T-helper 1 cell treated with Interleukin-12 subunit alpha and Interleukin-12 subunit beta and Interleukin-4 antibody, amounts not matched to agents 30 ng/mL and 1 ng/mL, for 36 hours (primary cell): ENCODE data around the gene GPR37L1. TPM values are rescaled to one million over a fixed set of nuclear protein-coding genes. Genes with fewer than 3 reads are reported as not detected.

Experiments
- intact Hi-C: fragments of 100-400 bp; cut with micrococcal nuclease; formaldehyde crosslinking; loops from one replicate; pipeline ENCODE4 v1.15.1; 2024
- total RNA-seq: library from RNA; stranded (reverse); gene quantifications from 2 replicates; pipeline ENCODE4 v1.2.3, GENCODE V29; 2022

GPR37L1 gene, protein sequence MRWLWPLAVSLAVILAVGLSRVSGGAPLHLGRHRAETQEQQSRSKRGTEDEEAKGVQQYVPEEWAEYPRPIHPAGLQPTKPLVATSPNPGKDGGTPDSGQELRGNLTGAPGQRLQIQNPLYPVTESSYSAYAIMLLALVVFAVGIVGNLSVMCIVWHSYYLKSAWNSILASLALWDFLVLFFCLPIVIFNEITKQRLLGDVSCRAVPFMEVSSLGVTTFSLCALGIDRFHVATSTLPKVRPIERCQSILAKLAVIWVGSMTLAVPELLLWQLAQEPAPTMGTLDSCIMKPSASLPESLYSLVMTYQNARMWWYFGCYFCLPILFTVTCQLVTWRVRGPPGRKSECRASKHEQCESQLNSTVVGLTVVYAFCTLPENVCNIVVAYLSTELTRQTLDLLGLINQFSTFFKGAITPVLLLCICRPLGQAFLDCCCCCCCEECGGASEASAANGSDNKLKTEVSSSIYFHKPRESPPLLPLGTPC
- not detected in 2 replicates for total RNA-seq

DNA sequence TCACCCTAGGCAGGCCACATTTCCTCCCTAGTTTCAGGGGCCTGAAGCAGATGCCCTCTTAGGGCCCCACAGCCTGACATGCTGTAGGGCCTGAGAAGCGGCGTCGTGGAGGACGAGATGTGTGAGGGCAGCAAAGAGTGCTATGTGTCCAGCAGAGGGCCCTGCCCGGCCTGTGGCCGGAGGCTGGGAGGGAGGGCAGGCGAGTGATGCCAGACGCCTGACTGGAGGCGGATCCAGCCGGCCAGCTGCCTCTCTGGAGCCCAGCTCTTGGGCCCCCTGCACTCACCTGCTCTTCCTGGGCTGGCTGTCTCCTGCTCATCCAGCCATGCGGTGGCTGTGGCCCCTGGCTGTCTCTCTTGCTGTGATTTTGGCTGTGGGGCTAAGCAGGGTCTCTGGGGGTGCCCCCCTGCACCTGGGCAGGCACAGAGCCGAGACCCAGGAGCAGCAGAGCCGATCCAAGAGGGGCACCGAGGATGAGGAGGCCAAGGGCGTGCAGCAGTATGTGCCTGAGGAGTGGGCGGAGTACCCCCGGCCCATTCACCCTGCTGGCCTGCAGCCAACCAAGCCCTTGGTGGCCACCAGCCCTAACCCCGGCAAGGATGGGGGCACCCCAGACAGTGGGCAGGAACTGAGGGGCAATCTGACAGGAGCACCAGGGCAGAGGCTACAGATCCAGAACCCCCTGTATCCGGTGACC lies at the start of gene GPR37L1:
TSS of gene GPR37L1 (plus strand) at position 279 of the 697 bp plus-strand sequence. CDS start at position 326, 47 bp downstream.
- intact Hi-C loops, result no loop called here

DNA sequence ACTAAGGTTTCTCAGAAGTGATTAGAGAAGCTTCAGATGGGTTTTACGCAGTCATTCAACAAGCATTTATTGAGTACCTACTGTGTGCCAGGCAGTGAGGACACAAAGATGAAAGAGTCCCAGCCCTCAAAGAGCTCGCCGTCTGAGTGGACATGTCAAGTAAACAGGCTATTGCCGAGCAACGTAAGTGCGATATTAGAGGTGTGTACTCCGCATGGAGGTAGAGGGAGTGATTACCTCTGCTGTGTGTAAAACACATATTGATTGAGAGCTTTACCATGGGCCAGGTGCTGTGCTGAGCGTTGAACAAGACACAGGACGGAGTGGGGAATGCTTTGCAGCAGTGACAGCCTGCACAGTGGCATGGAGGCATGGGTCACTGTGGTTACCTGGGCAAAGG lies 49.5 kb upstream of the GPR37L1 start:
- intact Hi-C loops, result no loop called here

DNA sequence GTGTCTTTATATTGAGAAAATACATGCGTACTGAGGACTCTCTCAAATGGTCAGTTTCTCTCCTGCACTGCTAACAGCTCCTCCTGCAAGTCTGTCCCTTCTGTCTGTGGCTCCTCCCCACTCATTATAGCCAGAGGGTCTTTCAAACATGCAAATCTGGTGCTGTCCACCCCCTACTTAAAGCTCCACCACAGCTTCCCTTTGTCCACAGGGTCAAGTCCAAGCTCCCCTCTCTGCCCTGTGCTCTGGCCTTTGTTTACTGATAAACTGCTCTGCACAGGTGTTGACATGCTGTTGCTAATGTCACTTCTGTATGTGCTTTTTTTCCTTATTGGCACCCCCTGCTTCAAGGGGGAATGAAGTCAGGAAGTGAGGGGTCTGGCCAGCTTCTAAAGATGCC lies 47.7 kb upstream of the GPR37L1 start:
- intact Hi-C loops, result no loop called here

DNA sequence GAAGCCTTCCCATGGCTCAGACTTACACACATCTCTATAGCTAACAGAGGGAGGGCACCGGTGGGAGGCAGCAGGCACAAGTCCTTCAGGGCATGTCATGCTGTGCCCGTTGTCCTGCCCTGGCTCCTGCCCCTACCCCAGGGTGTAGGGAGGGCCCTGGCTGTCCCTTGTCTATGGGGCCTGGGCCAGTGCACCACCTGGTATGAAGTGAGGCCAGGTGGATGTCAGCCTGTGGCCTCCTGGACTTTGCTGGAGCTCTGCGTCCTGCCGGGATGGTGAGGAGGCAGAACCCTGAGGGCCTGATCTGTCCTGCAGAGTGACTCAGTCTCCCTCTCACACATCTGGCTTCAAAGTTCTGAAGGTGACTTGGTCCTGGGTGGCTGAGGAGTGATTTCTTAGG lies 47.3 kb upstream of the GPR37L1 start:
- intact Hi-C loops, result no loop called here

DNA sequence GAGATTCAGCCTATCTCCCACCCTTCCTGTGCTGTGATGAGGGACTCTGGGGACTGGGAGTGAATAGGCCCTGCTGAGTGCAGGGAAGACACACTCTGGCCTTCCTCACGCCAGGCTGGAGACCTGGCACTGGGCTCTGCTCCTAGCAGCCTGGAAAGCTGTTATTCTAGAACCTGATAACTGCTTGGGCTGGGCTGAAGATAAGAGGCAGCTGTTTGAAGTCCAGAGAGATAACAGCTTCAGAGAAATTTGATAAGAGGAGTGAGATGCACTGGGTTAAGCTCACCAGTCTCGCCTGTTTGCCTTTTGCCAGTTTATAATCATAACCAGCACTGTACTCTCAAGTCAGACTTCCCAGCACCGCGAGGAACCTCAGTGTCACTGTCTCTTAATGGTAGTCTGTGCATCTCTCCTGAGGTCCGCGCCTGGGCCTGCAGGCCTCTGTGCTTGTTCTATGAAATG lies 46.6 kb upstream of the GPR37L1 start:
- intact Hi-C loops, result no loop called here

DNA sequence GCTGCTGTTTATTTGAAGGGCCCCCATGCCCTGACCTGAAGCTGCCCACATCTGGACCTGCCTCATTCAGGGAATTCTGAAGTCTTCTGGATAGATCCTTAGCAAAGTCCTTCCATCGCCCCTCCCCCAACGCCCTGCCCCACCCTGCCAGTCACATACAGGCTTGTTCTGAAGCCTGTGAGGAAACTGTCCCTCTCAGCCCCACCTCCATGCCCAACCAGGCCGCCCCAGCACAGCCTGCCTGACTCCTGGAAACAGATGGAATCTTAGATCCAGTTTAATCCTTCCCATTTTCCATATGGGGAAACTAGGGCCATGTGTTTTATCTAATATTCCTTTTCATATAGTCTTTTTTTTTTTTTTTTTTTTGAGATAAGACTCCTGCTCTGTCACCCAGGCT lies 44.5 kb upstream of the GPR37L1 start:
- intact Hi-C loops, result no loop called here

DNA sequence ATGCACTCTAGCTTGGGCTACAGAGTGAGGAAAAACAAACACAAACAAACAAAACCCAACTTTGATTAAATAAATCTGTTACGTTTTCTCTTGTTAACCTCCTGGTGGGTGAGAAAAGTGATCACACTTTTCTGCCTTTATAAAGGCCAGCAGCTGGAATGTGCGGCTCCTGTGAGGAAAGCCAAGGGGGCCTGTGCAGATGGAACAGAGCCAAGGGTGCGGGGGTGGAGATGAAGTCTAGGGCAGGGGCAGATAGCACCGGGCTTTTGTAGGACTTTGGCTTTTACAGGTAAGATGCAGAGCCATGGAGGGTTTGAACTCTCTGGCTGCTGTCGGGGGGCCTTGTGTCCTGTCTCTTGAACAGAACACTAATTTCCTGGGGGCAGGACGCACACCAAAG lies 40.7 kb upstream of the GPR37L1 start:
- intact Hi-C loops, result no loop called here

DNA sequence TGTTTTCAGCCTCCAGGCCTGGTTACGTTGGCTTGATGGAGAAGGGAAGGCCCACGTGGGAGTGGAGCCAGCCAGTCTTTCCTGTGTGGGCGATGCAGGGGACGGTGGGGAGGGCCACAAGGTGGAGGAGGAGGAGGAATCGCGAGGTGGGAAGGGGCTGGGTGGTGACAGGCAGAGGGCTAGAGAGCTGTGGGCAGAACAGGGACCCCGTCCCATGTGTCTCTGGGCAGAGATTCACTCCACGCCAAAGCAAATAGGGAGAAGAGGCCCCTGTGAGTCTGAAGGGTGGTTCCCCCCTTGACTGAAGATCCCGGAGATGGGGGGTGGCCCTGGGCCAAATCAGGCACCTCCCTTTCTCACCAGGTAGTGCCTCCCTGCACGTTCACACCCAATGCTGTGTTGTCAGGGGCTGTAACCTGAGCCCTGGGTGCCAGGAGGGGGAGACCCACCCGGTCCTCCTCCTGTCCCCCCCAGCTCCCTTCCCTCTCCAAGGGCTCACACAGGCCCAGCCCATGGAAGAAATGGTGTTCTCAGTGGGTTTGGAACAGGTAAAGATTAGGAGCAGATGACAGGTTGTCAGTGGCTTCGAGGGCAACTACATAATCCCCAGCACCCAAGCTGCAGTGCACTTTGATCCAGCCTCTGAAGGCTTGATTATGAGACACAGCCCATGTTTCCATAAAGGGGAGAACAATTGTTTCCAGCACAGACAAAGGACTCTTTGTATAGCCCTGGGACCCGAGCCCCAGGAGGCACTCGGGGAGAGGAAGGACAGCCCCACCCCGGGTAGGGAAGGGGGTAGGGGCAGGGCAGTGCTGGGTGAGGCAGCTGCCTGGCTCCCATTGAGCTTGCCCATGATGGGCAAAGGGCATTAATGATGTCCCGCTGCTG lies 37.7 kb upstream of the GPR37L1 start:
- intact Hi-C loops, result no loop called here

DNA sequence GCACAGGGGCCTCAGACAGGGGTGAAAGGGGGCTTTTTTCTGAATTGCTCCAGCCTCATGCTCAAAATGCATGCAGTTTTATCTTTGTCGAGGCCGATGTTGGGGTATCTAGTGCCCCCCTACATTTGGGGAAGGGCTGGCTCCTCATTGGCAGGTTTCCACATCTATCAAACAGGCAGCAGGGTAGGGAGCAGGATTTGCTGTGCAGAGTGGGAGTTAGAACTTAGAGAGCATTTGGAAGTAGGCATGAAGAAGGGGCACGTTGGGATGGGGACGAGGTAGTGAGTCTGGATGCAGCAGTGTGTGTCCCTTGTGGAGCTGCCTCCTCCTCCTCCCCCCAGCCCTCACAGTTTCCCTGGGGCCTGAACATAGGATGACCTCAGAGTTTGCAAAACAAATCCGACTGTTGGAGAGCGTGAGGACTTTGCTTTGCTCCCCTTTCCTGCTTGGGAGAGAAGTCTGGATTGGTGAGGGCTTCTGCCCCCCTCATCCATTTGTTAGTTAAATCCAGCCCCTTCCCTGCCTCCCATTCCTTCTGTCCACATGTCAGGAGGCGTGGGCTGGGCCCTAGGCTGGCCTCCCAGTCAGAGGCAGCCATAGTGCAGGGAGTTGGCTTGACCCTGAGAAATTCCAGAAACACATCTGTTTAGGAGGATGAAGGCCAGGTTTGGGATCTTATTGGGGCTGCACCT lies 36.9 kb upstream of the GPR37L1 start:
- intact Hi-C loops, result no loop called here

DNA sequence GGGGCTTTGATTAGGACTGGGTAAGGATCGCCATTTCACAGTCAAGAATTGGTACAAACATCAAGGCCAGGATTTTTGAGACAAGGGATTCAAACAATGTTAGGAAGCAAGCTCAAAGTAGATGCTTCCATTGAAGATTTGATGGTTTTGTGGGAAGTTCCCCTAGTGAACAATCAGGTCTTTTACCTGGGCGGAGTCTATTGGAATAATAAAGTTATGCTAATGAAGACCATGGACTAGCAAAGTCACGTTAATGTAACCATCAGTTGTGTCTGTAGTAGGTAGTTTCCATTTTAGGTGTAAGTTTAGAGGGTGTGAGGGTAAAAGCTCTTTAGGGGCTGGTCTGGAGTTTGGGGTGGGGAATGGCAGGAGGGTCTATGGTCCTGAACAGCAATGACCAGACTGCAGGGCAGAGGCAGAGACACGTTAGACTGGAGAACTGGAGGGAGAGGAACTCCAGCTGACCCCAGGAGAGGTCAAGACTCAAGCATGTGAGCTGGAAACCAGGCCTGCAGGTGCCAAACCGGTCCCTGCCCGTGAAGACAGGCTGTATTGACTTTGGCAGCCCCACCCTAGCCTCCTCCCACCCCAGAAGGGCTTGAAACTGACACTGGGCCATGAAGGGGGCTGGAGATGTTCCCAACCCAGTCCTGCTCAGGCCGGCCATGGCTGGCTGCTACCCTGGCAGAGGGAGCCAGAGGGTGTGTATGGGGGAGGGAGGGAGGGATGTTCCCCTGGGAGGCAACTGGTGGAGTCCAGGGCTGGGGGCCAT lies 36.0 kb upstream of the GPR37L1 start:
- intact Hi-C loops, result no loop called here

DNA sequence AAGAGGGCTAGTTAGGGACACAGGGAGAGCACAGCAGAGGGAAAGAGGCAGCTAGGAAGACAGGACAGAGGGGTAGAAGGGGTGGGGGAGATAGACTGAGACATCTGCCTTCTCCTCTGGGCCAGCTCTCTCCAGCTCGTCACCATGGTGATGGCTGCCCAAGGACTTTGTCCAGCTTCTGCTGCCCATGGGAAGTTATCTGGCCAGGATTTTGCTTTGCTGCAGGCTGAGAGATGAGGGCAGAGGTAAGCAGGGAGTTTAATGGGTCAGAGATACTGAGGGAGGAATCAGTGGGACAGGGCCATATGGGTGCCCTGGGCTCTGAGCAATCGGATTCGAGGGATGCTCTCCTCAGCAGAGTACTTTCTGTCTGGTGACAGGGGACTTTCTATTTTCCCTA lies 34.5 kb upstream of the GPR37L1 start:
- intact Hi-C loops, result no loop called here

DNA sequence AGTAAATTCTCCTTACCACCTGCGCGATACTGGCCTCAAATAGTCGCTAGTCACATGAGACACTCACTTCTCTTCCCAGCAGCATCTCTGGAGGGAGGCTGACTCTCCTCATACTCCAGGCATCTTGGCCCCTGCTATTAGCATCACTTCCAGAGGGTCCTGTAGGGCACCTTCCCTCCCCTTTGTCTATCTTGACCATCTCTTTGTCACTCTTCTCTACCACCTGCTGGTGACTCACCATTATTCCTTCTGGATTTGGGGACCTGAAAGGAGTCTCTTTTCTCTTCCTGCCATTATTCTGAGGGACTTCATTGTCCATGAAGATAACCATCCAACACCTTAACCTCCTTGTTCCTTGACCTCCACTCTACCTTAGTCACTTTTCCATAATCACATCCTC lies 31.7 kb upstream of the GPR37L1 start:
- intact Hi-C loops, result no loop called here

DNA sequence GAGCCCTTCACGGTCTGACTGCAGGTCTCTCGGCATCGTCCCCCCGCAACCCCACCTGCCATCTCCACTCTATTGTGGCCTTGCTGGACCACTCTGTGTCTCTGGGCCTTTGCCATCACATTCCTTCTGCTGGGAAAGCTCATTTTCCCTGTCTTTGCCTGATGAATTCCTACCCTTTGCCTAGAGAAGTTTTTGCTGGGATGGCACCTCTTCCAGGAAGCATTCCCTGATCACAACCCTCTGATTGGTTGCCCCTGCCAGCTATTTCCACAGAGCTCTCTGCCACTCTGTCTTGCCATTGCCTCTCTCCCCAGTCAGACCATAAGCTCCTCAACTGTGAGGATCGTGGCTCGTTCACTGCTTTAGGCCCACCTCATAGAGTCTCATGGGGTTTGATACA lies 28.9 kb upstream of the GPR37L1 start:
- intact Hi-C loops, result no loop called here

DNA sequence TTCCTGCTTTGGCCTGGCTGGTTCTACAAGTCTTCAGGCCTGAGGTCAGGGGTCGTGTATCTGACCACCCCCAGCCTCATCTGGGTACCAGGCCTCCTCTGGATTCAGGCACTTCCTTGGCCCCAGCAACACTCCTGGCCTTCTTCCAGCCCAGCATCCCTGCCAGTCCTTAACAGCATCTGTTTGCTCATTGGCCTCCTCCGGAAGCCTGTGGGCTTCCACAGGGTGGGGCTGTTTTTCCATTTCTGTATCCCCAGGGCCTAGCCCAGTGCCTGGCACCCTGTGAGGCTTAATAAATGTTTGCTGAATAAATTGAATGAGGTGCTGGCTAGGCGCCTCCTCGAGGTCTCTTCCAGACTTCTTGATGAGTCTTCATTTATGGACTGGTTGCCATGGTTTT lies 21.5 kb upstream of the GPR37L1 start:
- intact Hi-C loops, result no loop called here

DNA sequence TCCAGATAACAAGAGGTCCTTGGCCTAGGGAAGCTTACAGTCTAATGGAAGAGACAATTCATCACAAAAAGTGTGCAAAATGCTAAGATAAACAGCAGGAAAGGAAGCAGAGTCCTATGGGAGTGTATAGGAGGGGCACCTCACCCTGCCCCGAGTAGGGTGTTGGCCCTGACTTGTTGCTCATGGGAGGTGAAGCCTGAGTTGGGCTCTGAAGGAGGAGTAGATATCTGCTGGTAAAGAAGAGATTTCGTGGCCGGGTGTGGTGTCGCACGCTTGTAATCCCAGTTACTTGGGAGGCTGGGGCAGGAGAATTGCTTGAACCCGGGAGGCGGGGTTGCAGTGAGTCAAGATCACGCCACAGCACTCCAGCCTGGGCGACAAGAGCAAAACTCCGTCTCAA lies 18.6 kb upstream of the GPR37L1 start:
- intact Hi-C loops, result no loop called here

DNA sequence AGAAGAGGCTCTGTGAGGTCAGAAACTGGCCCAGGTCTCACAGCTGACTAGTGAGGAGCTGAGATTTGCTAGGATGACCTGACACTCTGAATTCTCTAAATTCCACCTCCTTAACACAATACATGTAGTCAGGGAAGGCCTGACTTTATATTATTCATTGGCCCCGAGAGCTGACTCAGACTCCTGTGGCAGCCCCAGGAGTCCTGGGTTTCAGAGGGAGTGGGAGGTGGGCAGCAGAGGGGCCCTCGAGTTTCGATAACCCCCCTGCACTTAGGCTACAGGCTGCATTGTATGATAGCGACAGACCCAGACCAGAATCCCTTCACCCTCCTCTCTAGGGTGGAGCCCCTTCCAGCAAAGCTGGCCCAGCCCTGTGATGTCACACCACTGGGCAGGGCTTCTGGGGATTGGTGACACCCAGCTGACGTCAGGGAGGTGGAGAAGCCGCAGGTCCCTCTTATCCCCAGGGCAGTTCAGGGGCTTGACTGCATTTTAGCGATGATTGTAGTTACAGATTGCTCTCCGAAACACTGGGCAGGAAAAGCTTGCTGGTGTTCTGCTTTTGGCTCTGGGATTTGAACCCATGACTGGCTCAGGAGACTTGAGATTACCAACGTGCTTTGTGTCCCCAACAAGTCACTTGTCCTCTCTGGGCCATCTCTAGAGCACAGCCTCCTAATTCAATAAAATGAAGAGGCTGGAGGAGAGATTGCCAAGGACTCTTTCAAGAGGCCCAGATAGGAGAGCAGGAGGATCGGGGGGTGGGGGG lies 17.0 kb upstream of the GPR37L1 start:
- intact Hi-C loops, result no loop called here

DNA sequence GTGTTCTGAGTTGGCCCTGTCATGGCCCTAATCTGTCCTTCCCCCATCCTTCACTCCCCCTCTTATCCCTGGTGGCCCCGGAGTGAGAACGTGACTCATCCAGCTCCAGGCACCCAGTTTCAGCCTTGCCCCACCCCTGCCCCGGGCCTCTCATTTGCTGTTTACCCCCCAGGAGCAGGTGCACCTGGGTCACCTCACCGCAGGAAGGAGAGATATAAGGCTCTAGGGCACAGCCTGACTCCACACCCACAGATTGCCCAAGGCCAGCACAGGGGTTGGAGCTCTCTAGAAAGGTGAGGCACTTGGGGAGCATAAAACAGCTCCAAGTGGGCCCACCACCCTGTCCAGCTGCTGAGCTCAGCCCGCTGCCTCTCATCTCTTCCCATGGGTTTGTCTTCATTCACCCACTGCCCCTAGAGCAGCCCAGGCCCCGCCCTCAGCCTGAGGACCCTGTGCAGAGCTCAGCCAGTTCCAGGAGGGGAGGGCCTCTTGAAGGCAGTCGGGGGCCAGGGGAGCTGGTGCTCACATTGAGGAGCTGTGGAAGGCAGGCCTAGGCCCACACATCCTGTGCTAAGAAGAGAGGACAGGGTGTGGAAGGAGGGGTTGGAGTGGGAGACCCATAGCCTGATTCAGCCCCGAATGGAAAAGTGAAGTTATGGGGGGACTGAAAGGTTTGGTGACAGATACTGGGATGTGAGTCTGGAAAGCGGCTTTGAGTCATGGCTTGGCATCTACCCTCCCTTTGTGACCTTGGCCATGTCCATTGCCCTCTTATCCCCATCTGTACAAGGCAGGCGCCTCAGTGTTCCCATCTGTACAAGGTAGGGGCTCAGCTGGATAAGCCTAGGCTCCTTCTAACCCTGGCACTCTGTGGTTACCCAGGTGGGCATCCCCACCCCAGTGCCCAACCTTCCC lies 16.1 kb upstream of the GPR37L1 start:
- intact Hi-C loops, result no loop called here

DNA sequence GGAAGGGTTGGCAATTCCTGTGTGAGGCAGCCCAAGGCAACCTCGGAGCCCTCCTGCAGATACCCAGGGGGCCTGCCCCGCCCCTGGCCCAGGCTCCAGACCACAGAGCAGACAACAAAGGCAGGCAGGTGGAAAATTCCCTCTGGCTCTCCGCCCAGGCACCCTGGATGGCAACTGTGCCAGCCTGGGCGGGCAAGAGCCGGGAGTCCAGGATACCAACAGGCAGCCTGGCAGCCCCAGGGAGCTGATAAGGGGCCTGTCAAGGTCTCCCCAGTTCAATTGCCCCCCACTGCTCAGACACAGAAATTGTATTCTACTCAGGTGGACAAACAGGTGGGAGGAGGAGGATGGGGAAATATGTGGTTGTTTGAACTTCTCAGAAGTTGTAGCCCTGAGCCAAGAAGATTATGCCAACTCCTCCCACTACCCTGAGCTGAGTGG lies 15.4 kb upstream of the GPR37L1 start:
- intact Hi-C loops, result no loop called here
